Fibroblast of lung (primary cell): ENCODE data around the gene RAI1. TPM values are rescaled to one million over a fixed set of nuclear protein-coding genes. Genes with fewer than 3 reads are reported as not detected.
A peak's percentile ranks its signal among the peaks of the same experiment; 100 is the strongest.
"Not testable (repeated sequence)": the region's sequence is repeated elsewhere in the genome, so short reads cannot be mapped to it uniquely, and the experiment has no call there.

Experiments
- DNase-seq, 2 donors: peaks; one replicate each; pipeline versions ENCODE4 v3.0.0 to v3.0.0-alpha.2; 2010; ENCODE audit warnings: low read depth in 2 of 2
- H2AFZ ChIP-seq: 2 replicates; pipeline ENCODE4 v1.5.1; 2012; ENCODE audit warnings: low read length, control low read depth, inconsistent platforms
- H3K27ac ChIP-seq: 2 replicates; pipeline ENCODE4 v1.5.1; 2011; ENCODE audit warnings: low read length, control low read depth; ENCODE audit not compliant: insufficient read depth
- H3K27me3 ChIP-seq: 2 replicates; pipeline ENCODE4 v1.5.1; 2011; ENCODE audit warnings: mild to moderate bottlenecking, low read length; ENCODE audit not compliant: control insufficient read depth, insufficient read depth
- H3K36me3 ChIP-seq: 2 replicates; pipeline ENCODE4 v1.5.1; 2011; ENCODE audit warnings: low read length; ENCODE audit not compliant: control insufficient read depth, insufficient read depth
- H3K4me1 ChIP-seq: 2 replicates; pipeline ENCODE4 v1.5.1; 2011; ENCODE audit warnings: low read length; ENCODE audit not compliant: control insufficient read depth, insufficient read depth; ENCODE audit errors: extremely low read depth
- H3K4me2 ChIP-seq: 2 replicates; pipeline ENCODE4 v1.5.1; 2011; ENCODE audit warnings: low read length, control low read depth; ENCODE audit not compliant: insufficient read depth; ENCODE audit errors: extremely low read depth
- H3K4me3 ChIP-seq, 4 experiments: fragments of 200-600 bp in 1 of 4; sonication (generic) in 1 of 4; replicated peaks in 1 of 4; 2 replicates each; pipeline ENCODE4 v1.5.1; 2011 to 2016; ENCODE audit warnings: low read length in 4 of 4, low read depth in 3 of 4, mild to moderate bottlenecking in 3 of 4, control low read depth in 2 of 4, inconsistent platforms in 1 of 4, mixed read lengths in 1 of 4; ENCODE audit not compliant: insufficient read depth in 1 of 4; ENCODE audit errors: control extremely low read depth in 1 of 4
- H3K79me2 ChIP-seq: 2 replicates; pipeline ENCODE4 v1.5.1; 2012; ENCODE audit warnings: mild to moderate bottlenecking, low read length, inconsistent platforms; ENCODE audit not compliant: control insufficient read depth, insufficient read depth
- H3K9ac ChIP-seq: 2 replicates; pipeline ENCODE4 v1.5.1; 2011; ENCODE audit warnings: mild to moderate bottlenecking, low read length, control low read depth; ENCODE audit not compliant: insufficient read depth
- H3K9me3 ChIP-seq: 2 replicates; pipeline ENCODE4 v1.5.1; 2012; ENCODE audit warnings: low read depth, low read length; ENCODE audit not compliant: control insufficient read depth, insufficient read depth
- H4K20me1 ChIP-seq: 2 replicates; pipeline ENCODE4 v1.5.1; 2011; ENCODE audit warnings: low read length; ENCODE audit not compliant: control insufficient read depth, insufficient read depth; ENCODE audit errors: extremely low read depth
- EZH2 ChIP-seq: IDR thresholded peaks from 2 replicates; pipeline ENCODE4 v1.5.1; 2012; ENCODE audit warnings: low read length, control low read depth, mild to moderate bottlenecking; ENCODE audit errors: missing control alignments
- polyA plus RNA-seq, 2 donors: library from polyadenylated mRNA; depleted of rRNA in 1 of 2; stranded (reverse) in 1 of 2; unstranded in 1 of 2; fragments of >200 nt; gene quantifications; 2 replicates each; pipeline ENCODE4 v1.2.1, GENCODE V29; 2011 to 2012; ENCODE audit warnings: missing spikeins in 1 of 2
- total RNA-seq: library from RNA; depleted of rRNA; stranded (reverse); fragments of >200 nt; gene quantifications from 2 replicates; pipeline ENCODE4 v1.2.1, GENCODE V29; 2014
- TF ChIP-seq, protein P1 (sequence below), 2 donors: IDR thresholded peaks in 1 of 2; conservative IDR thresholded peaks in 1 of 2; 1 replicate in 1 of 2; 2 replicates in 1 of 2; pipeline ENCODE4 v1.5.1; 2011 to 2012; ENCODE audit warnings: low read length in 2 of 2, control low read depth in 1 of 2, inconsistent platforms in 1 of 2, low read depth in 1 of 2, mild to moderate bottlenecking in 1 of 2

The RAI1 gene
- total and polyA plus RNA-seq, 2 donors (not counting 1 experiment from before 2014, with no cell fraction given), result 2.1 to 6.6 TPM

DNA sequence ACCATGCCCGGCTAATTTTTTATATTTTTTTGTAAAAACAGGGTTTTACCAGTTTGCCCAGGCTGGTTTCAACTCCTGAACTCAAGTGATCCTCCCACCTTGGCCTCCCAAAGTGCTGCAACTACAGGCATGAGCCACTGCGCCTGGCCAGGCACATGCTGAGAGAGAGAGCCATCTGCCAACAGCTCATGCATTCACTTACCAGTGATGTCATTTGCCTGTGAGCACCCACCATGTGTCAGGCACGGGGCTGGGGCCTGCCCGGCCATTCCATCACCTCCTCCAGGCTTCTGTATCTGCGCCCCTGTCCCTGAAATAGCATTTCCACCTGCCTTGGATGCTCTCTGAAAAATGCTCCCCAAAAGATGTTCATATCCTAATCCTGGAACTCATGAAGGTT lies 46.1 kb upstream of the RAI1 start:
- Histone ChIP-seq H3K9me3 (no peaks in the 10 kb centered on the region), H3K27ac (no peak overlapping the region), H3K27me3 (peaks cover 2% of the 10 kb centered on the region), H4K20me1 (no peaks in the 10 kb centered on the region), H3K36me3 (no peaks in the 10 kb centered on the region), H2AFZ (no peak overlapping the region), H3K4me2 (no peak overlapping the region), H3K4me1 (no peaks in the 10 kb centered on the region), H3K79me2 (no peaks in the 10 kb centered on the region), H3K9ac (no peak overlapping the region), H3K4me3 (no peak overlapping the region)
- no peak for TF ChIP-seq EZH2
- TF ChIP-seq, protein P1, sequence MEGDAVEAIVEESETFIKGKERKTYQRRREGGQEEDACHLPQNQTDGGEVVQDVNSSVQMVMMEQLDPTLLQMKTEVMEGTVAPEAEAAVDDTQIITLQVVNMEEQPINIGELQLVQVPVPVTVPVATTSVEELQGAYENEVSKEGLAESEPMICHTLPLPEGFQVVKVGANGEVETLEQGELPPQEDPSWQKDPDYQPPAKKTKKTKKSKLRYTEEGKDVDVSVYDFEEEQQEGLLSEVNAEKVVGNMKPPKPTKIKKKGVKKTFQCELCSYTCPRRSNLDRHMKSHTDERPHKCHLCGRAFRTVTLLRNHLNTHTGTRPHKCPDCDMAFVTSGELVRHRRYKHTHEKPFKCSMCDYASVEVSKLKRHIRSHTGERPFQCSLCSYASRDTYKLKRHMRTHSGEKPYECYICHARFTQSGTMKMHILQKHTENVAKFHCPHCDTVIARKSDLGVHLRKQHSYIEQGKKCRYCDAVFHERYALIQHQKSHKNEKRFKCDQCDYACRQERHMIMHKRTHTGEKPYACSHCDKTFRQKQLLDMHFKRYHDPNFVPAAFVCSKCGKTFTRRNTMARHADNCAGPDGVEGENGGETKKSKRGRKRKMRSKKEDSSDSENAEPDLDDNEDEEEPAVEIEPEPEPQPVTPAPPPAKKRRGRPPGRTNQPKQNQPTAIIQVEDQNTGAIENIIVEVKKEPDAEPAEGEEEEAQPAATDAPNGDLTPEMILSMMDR (conservative IDR thresholded peaks at IDR 0.05 in 1 of 2, IDR thresholded peaks at IDR 0.05 in 1 of 2; ENCODE audit: low read depth in 1 of 2, low read length in 2 of 2), result no peak
- DNase-seq, result no peak

DNA sequence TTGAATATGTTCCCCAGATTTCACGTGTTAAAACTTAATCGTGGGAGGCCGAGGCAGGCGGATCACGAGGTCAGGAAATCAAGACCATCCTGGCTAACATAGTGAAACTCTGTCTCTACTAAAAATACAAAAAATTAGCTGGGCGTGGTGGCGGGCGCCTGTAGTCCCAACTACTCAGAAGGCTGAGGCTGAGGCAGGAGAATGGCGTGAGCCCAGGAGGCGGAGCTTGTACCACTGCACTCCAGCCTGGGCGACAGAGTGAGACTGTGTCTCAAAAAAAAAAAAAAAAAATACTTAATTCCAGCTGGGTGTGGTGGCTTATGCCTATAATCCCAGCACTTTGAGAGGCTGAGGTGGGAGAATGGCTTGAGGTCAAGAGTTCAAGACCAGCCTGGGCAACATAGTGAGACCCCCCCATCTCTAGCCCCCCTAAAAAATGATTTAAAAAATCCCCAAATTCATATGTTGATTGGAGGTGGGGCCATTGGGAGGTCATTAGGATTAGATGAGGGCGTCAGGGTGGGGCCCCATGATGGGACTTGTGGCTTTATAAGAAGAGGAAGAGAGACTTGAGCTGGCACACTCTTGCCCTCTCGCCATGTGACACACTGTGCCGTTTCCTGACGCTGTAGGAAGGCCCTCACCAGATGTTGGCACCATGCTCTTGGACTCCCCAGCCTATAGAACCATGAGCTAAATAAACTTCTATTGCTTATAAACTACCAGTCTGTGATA lies 45.6 kb upstream of the RAI1 start:
- DNase-seq, H3K9ac ChIP-seq, H3K27ac ChIP-seq, H3K27me3 ChIP-seq, H3K4me2 ChIP-seq, H3K36me3 ChIP-seq, H3K79me2 ChIP-seq, H4K20me1 ChIP-seq, H3K9me3 ChIP-seq, H2AFZ ChIP-seq, H3K4me1 ChIP-seq, H3K4me3 ChIP-seq: not testable (repeated sequence)

DNA sequence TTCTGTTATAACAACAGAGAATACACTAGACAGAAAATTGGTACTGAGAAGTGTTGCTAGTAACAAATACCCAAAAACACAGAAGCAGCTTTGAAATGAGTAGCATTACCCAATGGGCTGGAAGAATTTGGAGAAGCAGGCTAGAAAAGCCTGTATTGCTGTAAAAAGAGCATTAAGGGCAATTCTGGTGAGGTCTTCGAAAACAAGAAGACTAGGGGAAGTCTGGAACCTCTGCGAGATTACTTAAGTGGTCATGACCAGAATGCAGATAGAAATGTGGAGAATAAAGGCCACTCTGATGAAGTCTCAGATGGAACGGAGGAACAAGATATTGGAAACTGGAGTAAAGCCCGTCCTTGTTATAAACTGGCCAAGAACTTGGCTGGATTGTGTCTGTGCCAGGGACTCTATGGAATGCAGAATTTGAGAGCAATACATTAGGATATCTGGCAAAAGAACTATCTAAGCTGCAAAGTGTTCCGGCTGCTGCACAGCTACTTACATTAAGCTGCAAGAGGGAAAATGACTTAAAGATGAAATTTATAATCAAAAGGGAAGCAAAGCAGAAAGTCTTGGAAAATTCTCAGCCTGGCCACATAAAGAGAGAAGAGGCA lies 44.9 kb upstream of the RAI1 start:
- Histone ChIP-seq H3K27ac (no peak overlapping the region), H3K4me1 (no peaks in the 10 kb centered on the region), H3K9ac (no peak overlapping the region), H3K27me3 (peaks cover 2% of the 10 kb centered on the region), H2AFZ (no peak overlapping the region), H4K20me1 (no peaks in the 10 kb centered on the region), H3K79me2 (no peaks in the 10 kb centered on the region), H3K4me3 (no peak overlapping the region), H3K36me3 (no peaks in the 10 kb centered on the region), H3K4me2 (no peak overlapping the region), H3K9me3 (no peaks in the 10 kb centered on the region)
- DNase-seq, result peak; percentile 7 to 18
- no peak for TF ChIP-seq EZH2
- TF ChIP-seq, protein P1 (conservative IDR thresholded peaks at IDR 0.05 in 1 of 2, IDR thresholded peaks at IDR 0.05 in 1 of 2; ENCODE audit: low read depth in 1 of 2, low read length in 2 of 2), result no peak
